ENCODE data around the gene TRIM17.

Gene TRIM17

GRCh38 chr1:228366866-228367741, 49.6 kb downstream of the TRIM17 start:
- no peak overlapping the region for H3K4me3 ChIP-seq (ENCODE audit: low read length in 2 of 2)
- H3K4me1 ChIP-seq (ENCODE audit: control insufficient read depth in 2 of 2, insufficient read depth in 2 of 2, low read length in 2 of 2), result peaks cover 0 to 1% of the 10 kb centered on the region in 2 donors
- no peaks in the 10 kb centered on the region for H3K36me3 ChIP-seq (ENCODE audit: control insufficient read depth in 2 of 2, insufficient read depth in 2 of 2, low read length in 2 of 2)
- no peak overlapping the region for H3K27ac ChIP-seq (ENCODE audit: low read depth in 2 of 2, low read length in 2 of 2)
- H3K9me3 ChIP-seq (ENCODE audit: control insufficient read depth in 2 of 2, low read length in 2 of 2), result no peaks in the 10 kb centered on the region
- peaks cover 4 to 7% of the 10 kb centered on the region in 2 donors for H3K27me3 ChIP-seq (ENCODE audit: control insufficient read depth in 2 of 2, insufficient read depth in 2 of 2, low read length in 2 of 2)
- H3K9ac ChIP-seq (ENCODE audit: low read depth in 1 of 2, low read length in 2 of 2), result no peak overlapping the region

GRCh38 chr1:228366062-228366865, 50.4 kb downstream of the TRIM17 start:
- Histone ChIP-seq H3K36me3 (ENCODE audit: control insufficient read depth in 2 of 2, insufficient read depth in 2 of 2, low read length in 2 of 2) (no peaks in the 10 kb centered on the region), H3K27ac (ENCODE audit: low read depth in 2 of 2, low read length in 2 of 2) (no peak overlapping the region), H3K4me1 (ENCODE audit: control insufficient read depth in 2 of 2, insufficient read depth in 2 of 2, low read length in 2 of 2) (no peaks in the 10 kb centered on the region), H3K27me3 (ENCODE audit: control insufficient read depth in 2 of 2, insufficient read depth in 2 of 2, low read length in 2 of 2) (peaks cover 4 to 6% of the 10 kb centered on the region in 2 donors), H3K9me3 (ENCODE audit: control insufficient read depth in 2 of 2, low read length in 2 of 2) (no peaks in the 10 kb centered on the region), H3K9ac (ENCODE audit: low read depth in 1 of 2, low read length in 2 of 2) (no peak overlapping the region), H3K4me3 (ENCODE audit: low read length in 2 of 2) (no peak overlapping the region)

GRCh38 chr1:228365271-228366061, 51.2 kb downstream of the TRIM17 start:
- no peak overlapping the region for H3K4me3 ChIP-seq (ENCODE audit: low read length in 2 of 2)
- H3K27me3 ChIP-seq (ENCODE audit: control insufficient read depth in 2 of 2, insufficient read depth in 2 of 2, low read length in 2 of 2), result peaks cover 4 to 6% of the 10 kb centered on the region in 2 donors
- no peaks in the 10 kb centered on the region for H3K9me3 ChIP-seq (ENCODE audit: control insufficient read depth in 2 of 2, low read length in 2 of 2)
- H3K27ac ChIP-seq (ENCODE audit: low read depth in 2 of 2, low read length in 2 of 2), result no peak overlapping the region
- H3K36me3 ChIP-seq (ENCODE audit: control insufficient read depth in 2 of 2, insufficient read depth in 2 of 2, low read length in 2 of 2), result no peaks in the 10 kb centered on the region
- no peaks in the 10 kb centered on the region for H3K4me1 ChIP-seq (ENCODE audit: control insufficient read depth in 2 of 2, insufficient read depth in 2 of 2, low read length in 2 of 2)
- no peak overlapping the region for H3K9ac ChIP-seq (ENCODE audit: low read depth in 1 of 2, low read length in 2 of 2)

- Histone ChIP-seq H3K4me1 (ENCODE audit: control insufficient read depth in 2 of 2, insufficient read depth in 2 of 2, low read length in 2 of 2) (no peaks in the 10 kb centered on the region), H3K9me3 (ENCODE audit: control insufficient read depth in 2 of 2, low read length in 2 of 2) (no peaks in the 10 kb centered on the region), H3K9ac (ENCODE audit: low read depth in 1 of 2, low read length in 2 of 2) (no peak overlapping the region), H3K36me3 (ENCODE audit: control insufficient read depth in 2 of 2, insufficient read depth in 2 of 2, low read length in 2 of 2) (no peaks in the 10 kb centered on the region), H3K27me3 (ENCODE audit: control insufficient read depth in 2 of 2, insufficient read depth in 2 of 2, low read length in 2 of 2) (peaks cover 0 to 4% of the 10 kb centered on the region in 2 donors), H3K4me3 (ENCODE audit: low read length in 2 of 2) (no peak overlapping the region), H3K27ac (ENCODE audit: low read depth in 2 of 2, low read length in 2 of 2) (no peak overlapping the region)
These were observed 51.9 kb downstream of the TRIM17 start for GRCh38 chr1:228364706-228365213.

- Histone ChIP-seq H3K36me3 (ENCODE audit: control insufficient read depth in 2 of 2, insufficient read depth in 2 of 2, low read length in 2 of 2) (no peaks in the 10 kb centered on the region), H3K27ac (ENCODE audit: low read depth in 2 of 2, low read length in 2 of 2) (no peak overlapping the region), H3K9ac (ENCODE audit: low read depth in 1 of 2, low read length in 2 of 2) (no peak overlapping the region), H3K4me1 (ENCODE audit: control insufficient read depth in 2 of 2, insufficient read depth in 2 of 2, low read length in 2 of 2) (no peaks in the 10 kb centered on the region), H3K9me3 (ENCODE audit: control insufficient read depth in 2 of 2, low read length in 2 of 2) (no peaks in the 10 kb centered on the region), H3K4me3 (ENCODE audit: low read length in 2 of 2) (no peak overlapping the region), H3K27me3 (ENCODE audit: control insufficient read depth in 2 of 2, insufficient read depth in 2 of 2, low read length in 2 of 2) (no peaks in the 10 kb centered on the region)
These were observed 52.5 kb downstream of the TRIM17 start for GRCh38 chr1:228364068-228364705.

- Histone ChIP-seq H3K9ac (ENCODE audit: low read depth in 1 of 2, low read length in 2 of 2) (no peak overlapping the region), H3K36me3 (ENCODE audit: control insufficient read depth in 2 of 2, insufficient read depth in 2 of 2, low read length in 2 of 2) (no peaks in the 10 kb centered on the region), H3K4me1 (ENCODE audit: control insufficient read depth in 2 of 2, insufficient read depth in 2 of 2, low read length in 2 of 2) (no peaks in the 10 kb centered on the region), H3K27me3 (ENCODE audit: control insufficient read depth in 2 of 2, insufficient read depth in 2 of 2, low read length in 2 of 2) (no peaks in the 10 kb centered on the region), H3K4me3 (ENCODE audit: low read length in 2 of 2) (no peak overlapping the region), H3K9me3 (ENCODE audit: control insufficient read depth in 2 of 2, low read length in 2 of 2) (no peaks in the 10 kb centered on the region), H3K27ac (ENCODE audit: low read depth in 2 of 2, low read length in 2 of 2) (no peak overlapping the region)
These were observed 53.0 kb downstream of the TRIM17 start for GRCh38 chr1:228363686-228364067.

GRCh38 chr1:228362884-228363450, 53.7 kb downstream of the TRIM17 start:
- Histone ChIP-seq H3K27me3 (ENCODE audit: control insufficient read depth in 2 of 2, insufficient read depth in 2 of 2, low read length in 2 of 2) (no peaks in the 10 kb centered on the region), H3K27ac (ENCODE audit: low read depth in 2 of 2, low read length in 2 of 2) (no peak overlapping the region), H3K4me3 (ENCODE audit: low read length in 2 of 2) (no peak overlapping the region), H3K9me3 (ENCODE audit: control insufficient read depth in 2 of 2, low read length in 2 of 2) (no peaks in the 10 kb centered on the region), H3K4me1 (ENCODE audit: control insufficient read depth in 2 of 2, insufficient read depth in 2 of 2, low read length in 2 of 2) (no peaks in the 10 kb centered on the region), H3K9ac (ENCODE audit: low read depth in 1 of 2, low read length in 2 of 2) (no peak overlapping the region), H3K36me3 (ENCODE audit: control insufficient read depth in 2 of 2, insufficient read depth in 2 of 2, low read length in 2 of 2) (no peaks in the 10 kb centered on the region)

- no peaks in the 10 kb centered on the region for H3K36me3 ChIP-seq (ENCODE audit: control insufficient read depth in 2 of 2, insufficient read depth in 2 of 2, low read length in 2 of 2)
- no peak overlapping the region for H3K9ac ChIP-seq (ENCODE audit: low read depth in 1 of 2, low read length in 2 of 2)
- no peaks in the 10 kb centered on the region for H3K4me1 ChIP-seq (ENCODE audit: control insufficient read depth in 2 of 2, insufficient read depth in 2 of 2, low read length in 2 of 2)
- H3K27me3 ChIP-seq (ENCODE audit: control insufficient read depth in 2 of 2, insufficient read depth in 2 of 2, low read length in 2 of 2), result no peaks in the 10 kb centered on the region
- H3K27ac ChIP-seq (ENCODE audit: low read depth in 2 of 2, low read length in 2 of 2), result no peak overlapping the region
- H3K9me3 ChIP-seq (ENCODE audit: control insufficient read depth in 2 of 2, low read length in 2 of 2), result no peaks in the 10 kb centered on the region
- H3K4me3 ChIP-seq (ENCODE audit: low read length in 2 of 2), result no peak overlapping the region
These were observed 54.3 kb downstream of the TRIM17 start for GRCh38 chr1:228362141-228362883.
